GM19452 (cell line): ENCODE results near the gene UBB.
A peak's percentile ranks its signal among the peaks of the same experiment; 100 is the strongest.

Experiments
- ATAC-seq: cut with Tn5 transposase; IDR thresholded peaks from one replicate; pipeline ENCODE4 v1.9.1; 2021; ENCODE audit not compliant: unreplicated experiment

UBB gene

DNA sequence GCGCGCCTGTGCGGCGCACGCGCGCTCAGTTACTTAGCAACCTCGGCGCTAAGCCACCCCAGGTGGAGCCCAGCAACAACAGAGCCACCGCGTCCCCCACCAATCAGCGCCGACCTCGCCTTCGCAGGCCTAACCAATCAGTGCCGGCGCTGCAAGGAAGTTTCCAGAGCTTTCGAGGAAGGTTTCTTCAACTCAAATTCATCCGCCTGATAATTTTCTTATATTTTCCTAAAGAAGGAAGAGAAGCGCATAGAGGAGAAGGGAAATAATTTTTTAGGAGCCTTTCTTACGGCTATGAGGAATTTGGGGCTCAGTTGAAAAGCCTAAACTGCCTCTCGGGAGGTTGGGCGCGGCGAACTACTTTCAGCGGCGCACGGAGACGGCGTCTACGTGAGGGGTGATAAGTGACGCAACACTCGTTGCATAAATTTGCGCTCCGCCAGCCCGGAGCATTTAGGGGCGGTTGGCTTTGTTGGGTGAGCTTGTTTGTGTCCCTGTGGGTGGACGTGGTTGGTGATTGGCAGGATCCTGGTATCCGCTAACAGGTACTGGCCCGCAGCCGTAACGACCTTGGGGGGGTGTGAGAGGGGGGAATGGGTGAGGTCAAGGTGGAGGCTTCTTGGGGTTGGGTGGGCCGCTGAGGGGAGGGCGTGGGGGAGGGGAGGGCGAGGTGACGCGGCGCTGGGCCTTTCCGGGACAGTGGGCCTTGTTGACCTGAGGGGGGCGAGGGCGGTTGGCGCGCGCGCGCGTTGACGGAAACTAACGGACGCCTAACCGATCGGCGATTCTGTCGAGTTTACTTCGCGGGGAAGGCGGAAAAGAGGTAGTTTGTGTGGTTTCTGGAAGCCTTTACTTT is at the start of gene UBB:
Gene UBB (plus strand): TSS at position 452 of the 856 bp plus-strand sequence. CDS start 817 bp downstream, outside the sequence.
- peak; percentile 91 for ATAC-seq

DNA sequence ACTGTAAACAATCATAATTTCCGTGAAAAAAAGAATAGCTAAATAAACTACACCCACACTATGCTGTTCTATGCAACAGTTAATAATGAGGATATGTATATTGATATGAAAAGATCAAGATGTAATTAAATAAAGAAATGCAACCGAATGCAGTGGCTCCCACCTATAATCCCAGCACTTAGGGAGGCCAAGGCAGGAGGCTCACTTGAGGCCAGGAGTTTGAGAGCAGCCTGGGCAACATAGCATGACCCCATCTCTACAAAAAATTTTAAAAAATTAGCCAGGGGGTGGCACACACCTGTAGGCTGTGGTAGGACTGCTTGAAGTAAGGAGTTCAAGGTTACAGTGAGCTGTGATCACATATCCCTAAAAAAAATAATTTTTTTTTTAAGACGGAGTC is 42.5 kb upstream of the UBB start:
- no peak for ATAC-seq

DNA sequence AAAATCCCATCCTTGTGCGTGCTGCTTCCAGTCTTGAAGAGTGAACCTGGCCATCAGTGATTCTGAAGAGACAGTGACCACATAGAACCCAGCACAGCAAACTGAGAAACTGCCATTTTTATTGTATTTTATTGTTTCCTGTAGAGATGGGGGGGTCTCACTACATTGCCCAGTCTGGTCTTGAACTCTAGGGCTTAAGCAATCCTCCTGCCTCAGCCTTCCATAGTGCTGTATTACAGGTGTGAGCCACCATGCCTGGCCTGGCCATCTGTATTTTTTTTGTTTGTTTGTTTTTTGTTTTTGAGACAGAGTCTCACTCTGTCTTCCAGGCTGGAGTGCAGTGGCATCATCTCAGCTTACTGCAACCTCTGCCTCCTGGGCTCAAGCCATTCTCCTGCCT is 41.5 kb upstream of the UBB start:
- no peak for ATAC-seq

DNA sequence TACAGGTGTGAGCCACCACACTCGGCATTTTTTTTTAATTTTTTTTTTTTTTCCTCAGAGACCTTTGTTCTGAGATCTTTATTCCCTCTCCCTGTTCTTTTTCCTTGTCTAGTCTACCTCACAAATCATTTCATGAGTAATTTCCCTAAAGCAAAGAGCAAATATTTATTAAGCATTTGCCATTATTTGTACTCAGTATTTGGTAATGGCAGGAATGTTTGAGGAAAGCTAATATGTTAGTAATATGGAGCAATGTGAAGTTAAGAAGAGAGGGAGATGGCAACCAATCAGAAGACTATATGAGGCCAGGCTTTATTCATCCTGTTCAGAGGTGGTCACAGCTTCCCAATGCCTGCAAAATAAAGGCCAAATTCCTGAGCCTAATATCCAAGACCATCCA is 40.9 kb upstream of the UBB start:
- ATAC-seq: no peak

DNA sequence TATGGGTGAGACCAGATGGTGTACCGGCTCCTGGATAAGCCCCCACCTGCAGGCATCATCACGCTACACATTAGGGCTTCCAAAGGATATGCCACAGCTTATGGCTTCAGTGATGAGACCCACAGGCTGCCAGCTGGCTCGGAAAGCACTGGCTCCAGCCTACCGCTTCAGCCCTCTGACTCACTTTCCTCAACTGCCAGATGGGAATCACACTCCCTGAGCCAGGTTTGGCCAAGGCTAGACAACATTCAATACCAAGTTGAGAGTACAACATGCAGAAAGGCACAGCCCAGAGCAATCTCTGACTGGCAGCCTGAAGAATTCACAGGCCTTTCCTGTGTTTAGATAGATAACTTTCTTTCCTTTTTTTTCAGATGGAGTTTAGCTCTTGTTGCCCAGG is 37.9 kb upstream of the UBB start:
- ATAC-seq: no peak

DNA sequence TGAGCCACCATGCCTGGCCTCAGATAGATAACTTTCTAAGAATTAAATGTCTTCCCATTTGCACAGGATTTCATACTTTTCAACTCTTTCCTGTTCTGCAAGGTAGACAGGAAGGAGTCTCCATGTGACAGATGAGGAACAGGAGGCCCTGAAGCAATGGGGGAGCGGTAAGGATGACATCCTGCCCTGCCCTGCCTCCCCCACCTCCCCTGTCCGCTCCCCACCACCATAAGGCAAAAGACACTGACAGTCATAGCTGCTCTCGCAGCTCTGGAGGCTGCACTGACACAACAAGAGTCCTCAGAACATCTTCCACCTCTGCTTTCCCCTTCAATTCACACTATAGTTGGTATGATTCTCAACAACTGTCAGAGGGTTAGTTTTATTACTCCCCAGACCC is 37.3 kb upstream of the UBB start:
- no peak for ATAC-seq

DNA sequence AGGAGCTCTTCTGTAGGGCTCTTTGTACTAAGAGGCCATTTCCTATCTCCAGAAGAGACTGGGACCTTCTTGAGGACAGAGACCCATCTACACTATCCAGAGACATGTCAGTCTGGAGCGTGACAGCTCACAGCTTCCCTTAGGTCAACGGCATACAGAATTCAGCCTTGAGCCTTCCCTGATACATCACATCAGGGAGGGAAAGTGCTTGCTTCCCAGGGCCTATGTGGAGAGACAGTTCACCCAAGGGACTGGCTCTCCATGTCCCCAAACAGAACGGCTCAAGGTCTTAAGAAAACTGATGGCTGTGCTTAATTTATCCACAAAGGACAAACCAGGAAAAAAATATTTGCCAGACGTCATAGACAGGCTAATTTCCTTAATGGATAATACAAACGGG is 35.3 kb upstream of the UBB start:
- no peak for ATAC-seq

DNA sequence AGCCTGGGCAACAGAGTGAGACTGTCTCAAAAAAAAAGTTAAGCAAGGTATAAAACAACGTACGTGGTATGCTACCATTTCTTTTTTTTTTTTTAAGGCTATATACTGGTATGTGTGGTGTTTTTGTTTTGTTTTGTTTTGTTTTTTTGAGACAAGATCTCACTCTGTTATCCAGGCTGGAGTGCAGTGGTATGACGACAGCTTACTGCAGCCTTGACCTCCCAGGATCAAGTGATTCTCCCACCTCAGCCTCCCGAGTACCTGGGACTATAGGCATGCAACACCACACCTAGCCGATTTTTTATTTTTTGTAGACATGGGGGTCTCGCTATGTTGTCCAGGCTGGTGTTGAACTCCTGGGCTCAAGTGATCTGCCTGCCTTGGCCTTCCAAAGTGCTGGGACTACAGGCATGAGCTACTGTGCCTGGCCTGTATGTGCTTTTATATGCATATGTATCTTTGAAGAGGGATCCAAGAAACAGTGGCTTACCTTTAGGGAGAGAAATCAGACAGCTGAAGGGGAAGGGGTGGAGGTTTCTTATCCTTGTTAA is 34.1 kb upstream of the UBB start:
- no peak for ATAC-seq

DNA sequence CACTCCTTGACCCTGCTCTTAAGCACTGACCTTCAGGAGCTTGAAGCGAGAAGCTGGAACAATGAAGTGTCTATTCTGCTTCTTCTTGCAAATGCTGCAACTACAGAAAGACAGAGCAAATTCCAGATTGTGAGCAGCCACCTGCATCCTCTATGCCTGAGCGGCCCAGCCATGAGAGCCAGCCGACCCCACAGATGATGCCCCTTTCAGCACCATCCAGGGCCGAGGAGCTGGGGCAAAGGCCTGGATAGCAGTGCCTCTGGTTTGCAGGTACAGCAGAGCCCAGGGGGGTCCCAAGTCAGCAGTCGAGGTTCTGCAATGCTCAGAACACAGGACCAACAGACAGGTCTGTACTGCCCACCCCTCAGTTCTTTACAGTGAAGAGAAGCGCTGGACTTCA is 32.3 kb upstream of the UBB start:
- ATAC-seq: no peak

DNA sequence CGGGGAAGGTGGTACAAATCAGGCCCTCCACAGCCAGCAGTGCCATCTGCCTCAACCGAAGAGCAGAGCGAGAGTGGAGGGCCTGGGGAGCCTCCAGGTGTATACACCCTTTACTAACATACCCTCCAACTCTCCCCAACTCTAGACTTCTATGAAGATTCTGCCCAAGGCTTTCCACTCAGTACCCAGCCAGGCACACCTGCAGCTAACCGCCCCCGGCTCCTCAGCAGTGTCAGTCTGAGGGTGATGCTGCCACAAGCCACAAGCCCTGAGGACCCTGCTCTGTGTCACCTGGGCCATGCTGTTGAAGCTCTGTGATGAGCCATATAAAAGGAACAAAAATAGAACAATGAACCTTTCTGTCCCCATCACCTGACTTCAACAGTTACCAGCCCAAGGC is 31.5 kb upstream of the UBB start:
- no peak for ATAC-seq

DNA sequence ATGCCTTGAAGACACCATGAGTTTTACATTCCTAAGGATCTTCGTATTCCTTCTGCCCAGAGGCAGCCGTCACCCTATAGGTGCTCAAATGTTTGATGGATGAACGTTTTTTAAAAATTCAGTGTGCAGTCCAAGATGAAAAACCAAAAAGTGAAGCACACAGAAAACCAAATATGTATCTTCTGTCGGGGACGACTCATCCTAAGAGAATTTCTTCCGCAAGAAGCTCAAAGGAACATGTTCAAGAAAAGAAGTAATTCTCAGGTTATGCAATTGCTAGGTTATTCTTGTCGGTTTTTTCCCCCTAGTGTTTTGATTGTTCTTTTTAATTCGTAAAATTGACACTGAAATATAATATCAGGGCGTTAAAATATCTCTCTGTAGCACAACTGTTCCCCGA is 29.1 kb upstream of the UBB start:
- no peak for ATAC-seq

DNA sequence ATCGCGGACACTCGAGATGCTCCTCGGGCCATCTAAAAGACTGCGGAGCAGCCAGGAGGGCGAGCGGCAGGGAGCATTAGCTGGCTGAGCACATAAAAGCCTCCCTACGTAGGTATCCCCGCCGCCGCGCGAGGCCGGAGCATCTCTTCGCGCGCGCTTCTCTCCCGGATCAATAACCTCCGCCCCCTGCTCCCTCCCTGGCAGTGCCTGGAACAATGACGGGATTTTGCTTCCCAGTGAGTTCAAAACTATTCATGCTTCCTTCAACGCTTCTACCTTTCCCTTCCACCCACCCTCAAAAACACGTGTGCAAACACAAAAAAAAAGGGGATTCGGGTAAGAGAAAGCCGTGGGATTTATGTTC is 28.6 kb upstream of the UBB start:
- ATAC-seq: no peak

DNA sequence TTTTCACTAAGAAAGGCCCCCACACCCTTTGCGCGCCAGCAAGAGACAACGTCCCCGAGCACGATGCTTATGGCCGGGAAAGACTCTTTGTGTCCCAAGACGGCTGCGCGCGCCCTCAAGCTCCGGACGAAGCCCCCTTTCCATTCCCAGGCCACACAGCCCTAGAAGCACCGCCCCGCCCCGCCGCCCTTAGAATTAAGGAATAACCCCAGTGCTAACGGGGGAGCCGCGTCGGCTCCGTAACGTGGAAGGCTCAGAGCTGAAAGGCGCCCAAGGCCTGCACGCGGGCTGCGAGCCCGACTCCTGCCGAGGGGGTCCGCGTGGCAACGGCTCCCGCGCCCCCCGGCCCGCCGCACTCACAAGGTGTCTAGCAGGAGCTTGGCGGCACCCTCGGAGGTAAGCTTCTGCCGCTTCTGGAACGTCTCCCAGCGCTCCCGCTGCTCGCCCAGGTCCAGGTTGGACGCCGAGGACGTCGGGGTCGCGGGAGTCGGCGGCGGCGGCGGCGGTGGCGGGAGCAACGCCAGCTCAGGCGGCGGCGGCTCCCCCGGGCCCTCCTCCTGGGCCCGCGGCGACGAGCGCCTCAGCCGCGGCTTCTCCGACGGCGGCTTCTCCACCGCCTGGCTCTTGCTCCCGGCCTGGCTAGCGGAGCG is 28.1 kb upstream of the UBB start:
- ATAC-seq: no peak

DNA sequence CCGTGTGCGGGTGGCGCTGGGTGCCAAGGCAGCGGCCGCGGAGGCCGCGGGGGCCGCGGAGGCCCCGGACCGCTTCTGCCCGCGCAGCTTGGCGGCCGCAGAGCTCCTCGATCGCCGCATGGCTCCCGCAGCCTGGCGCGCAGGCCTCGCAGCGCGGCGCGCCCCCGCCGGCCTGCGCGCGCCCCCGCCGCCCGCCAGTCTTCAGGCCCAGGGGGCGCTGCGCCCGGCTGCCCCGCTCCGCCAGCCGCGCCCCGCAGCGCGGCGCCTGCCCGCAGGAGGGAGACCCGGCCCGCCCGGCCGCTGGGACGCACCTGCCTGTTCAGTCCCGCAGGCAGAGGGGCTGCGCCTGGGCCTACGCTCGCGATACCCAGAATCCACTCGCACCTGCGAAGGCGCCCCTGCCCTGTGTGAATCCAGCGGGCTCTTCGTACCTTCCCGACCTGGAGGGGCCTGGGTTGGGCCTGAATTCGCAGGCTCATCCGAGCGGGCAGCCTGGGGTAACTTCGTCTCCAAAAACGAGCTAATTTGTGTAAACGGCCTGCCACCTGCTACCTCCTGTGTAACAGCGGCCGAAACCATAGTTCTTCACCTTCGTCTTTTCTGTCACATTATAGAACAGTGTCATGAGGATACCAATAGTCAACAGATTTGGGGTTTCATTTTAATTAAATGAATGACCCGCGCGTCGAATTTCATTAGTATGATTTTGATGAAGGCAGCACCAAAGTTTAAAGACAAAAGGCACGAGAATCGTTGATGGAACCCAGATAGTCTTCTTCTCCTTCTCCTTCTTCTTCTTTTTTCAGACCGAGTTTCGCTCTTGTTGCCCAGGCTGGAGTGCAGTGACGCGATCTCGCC is 27.3 kb upstream of the UBB start, which contains the start of gene CENPV:
Gene CENPV (minus strand): TSS at position 153 of the 858 bp plus-strand sequence. CDS start 33 bp downstream, at position 120.
- no peak for ATAC-seq

DNA sequence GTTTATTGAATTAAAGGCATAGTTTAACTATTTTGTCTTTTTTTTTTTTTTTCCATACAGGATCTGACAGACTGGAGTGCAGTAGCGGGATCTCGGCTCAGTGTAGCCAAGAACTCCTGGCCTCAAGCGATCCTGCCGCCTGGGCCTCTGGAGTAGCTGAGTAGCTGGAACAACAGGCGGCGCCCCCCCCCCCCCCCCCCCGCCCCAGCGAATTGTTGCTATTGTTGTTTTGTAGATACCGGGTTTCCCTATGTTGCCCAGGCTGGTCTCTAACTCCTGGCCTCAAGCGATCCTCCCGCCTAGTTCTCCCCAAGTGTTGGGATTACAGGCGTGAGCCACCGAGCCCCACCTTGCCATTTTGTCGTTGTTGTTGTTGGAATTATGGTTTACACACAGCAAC is 26.3 kb upstream of the UBB start:
- ATAC-seq: no peak

DNA sequence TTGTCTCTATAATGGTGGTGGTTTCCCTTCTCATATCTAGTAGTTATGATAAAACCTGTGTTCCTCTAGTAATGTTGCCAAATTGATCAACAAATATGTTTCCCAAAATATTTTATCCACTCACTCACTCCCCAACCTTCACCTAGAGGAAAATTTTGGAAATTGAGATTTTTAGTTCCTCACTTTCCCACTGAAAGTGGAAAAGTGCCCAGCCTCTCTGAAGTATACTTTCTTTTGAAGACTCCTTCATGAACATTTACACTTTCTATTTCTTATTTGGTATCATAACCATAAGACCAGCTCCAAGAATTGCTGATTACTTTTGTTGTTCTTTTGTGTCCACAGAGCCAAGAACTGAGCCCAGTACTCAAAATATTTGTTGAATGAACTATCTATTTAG is 22.5 kb upstream of the UBB start:
- ATAC-seq: no peak

DNA sequence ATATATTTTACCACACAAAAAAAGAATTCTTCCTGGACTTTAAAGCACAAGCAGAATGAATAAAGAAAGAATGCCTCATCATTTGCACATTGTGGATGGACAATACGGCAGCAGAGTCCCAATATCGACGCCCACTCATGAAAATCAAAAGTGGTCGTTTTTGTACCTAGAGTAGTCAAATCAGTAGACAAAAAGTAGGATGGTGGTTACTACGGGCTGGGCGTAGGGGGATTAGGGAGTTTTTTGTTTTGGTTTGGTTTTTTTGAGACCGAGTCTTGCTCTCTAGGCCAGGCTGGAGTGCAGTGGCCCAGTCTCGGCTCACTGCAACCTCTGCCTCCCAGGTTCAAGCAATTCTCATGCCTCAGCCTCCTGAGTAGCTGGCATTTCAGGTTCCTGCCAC is 19.0 kb upstream of the UBB start:
- ATAC-seq: no peak

DNA sequence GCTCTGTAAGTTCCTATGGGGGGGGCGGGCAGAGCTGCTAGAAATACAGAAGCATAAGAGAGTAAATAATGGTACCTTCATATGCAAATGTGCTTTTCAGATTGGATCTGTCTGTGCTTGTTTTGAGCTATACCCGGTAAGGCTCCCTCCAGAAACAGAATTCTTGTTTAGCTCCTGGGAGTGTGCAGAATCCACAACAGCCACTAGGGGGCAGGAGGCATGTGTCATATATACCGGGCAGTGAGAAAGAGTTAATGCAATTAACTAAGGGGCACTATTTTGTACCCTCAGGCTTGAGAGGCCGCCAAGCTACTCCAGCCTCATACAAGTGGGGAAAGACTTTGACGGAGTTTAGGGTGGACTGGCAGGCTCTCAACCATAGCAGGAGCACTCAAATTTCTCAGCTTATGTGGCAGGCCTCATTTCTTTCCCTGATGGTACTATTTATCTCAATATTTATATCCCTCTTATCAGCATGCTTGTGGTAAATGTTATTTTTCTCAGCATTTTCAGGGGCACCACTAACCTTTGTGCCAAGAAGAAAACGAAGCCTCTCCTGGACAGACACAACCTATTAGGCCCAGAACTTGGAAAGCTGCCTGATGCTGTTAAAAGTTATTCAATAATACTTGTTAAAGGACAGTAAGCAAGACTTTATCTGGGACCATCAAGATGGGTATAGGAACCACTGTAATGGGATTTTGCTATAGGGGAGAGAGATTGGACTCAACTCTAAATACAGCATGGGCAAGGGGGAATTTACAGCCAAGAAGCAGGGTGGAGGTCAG is 16.9 kb upstream of the UBB start:
- peak; percentile 74 for ATAC-seq

DNA sequence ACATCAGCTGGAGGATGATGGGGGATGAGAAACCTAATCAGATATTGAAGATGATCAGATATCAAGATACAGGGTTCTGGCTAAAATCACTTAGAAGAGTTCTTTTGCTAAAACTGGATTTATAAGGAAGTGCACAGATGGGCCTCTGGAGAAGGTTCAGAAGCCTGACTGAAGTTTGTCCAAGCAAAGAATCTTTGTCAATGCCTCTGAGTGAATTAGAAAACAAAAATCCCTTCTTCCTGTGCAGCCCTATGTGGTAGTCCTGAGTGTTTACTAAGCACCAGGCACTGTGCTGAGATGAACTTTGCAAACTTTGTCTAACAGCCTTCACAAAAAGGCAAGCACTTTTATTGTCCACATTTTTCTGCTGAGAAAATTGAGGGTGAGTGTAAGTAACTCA is 16.3 kb upstream of the UBB start:
- ATAC-seq: no peak

DNA sequence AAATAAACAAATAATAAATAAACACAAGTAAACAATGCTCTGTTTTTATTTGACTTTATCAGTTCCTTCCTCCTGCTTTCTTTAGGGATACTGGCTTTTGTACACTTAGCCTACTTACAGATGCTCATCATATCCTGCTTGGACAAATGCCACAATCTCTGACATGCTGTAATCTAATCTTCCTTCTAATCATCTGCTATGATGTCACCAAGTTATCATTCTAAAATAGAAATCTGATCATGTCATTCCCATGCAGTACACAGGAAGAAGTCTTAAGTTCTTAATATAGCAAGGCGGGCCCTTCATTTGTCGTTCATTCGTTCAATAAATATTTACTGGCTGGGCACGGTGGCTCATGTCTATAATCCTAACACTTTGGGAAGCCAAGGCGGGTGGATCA is 9.1 kb upstream of the UBB start:
- ATAC-seq: no peak
